Endothelial cell of umbilical vein (primary cell): Measurements from ENCODE around the gene GNG8. TPM values are rescaled to one million over a fixed set of nuclear protein-coding genes. Genes with fewer than 3 reads are reported as not detected.

Experiments
- BruUV-seq: library from RNA; stranded (reverse); fragments of 400-500 nt; replicated peaks from 2 replicates; lab custom pipeline; 2021; lab: Mats Ljungman, UMichigan
- CTCF ChIA-PET: fragments of 300-600, 350-600 bp; sonication (Branson Sonifier 250); formaldehyde crosslinking; loops from one replicate; lab custom pipeline; 2021; ENCODE audit warnings: antibody characterized with exemption, inconsistent platforms; lab: Charles Lee
- POLR2A ChIA-PET: fragments of 300-600, 350-600 bp; sonication (Branson Sonifier 250); formaldehyde crosslinking; loops from one replicate; lab custom pipeline; 2021; ENCODE audit warnings: antibody characterized with exemption, inconsistent platforms; lab: Charles Lee
- DNase-seq: peaks from one replicate; pipeline ENCODE4 v3.0.0-alpha.2; 2011; ENCODE audit warnings: low read depth, low spot score
- FAIRE-seq: peaks from 2 replicates; lab custom pipeline; 2011; peaks lifted over from hg19 to GRCh38; lab: Jason Lieb, UNC
- H2AFZ ChIP-seq: 2 replicates; pipeline ENCODE4 v1.6.0; 2012; ENCODE audit warnings: low read depth, low read length, control low read depth, inconsistent platforms
- H3K27ac ChIP-seq: 2 replicates; pipeline ENCODE4 v1.5.1; 2011; ENCODE audit warnings: low read depth, mild to moderate bottlenecking, control low read depth, low read length, moderate library complexity; ENCODE audit not compliant: insufficient read depth
- H3K27me3 ChIP-seq, 2 experiments: 2 replicates each; pipeline versions ENCODE4 v1.6.0 to v1.6.1; 2011; ENCODE audit warnings: low read length in 2 of 2, mixed read lengths in 1 of 2; ENCODE audit not compliant: control insufficient read depth in 2 of 2, insufficient read depth in 2 of 2
- H3K36me3 ChIP-seq, 2 experiments: 2 replicates in 1 of 2; 3 replicates in 1 of 2; pipeline ENCODE4 v1.5.1; 2011; ENCODE audit warnings: low read length in 2 of 2, mild to moderate bottlenecking in 1 of 2, moderate library complexity in 1 of 2; ENCODE audit not compliant: control insufficient read depth in 2 of 2, insufficient read depth in 2 of 2; ENCODE audit errors: extremely low read depth in 1 of 2
- H3K4me1 ChIP-seq: 3 replicates; pipeline ENCODE4 v1.5.1; 2011; ENCODE audit warnings: mild to moderate bottlenecking, low read length; ENCODE audit not compliant: control insufficient read depth, insufficient read depth; ENCODE audit errors: extremely low read depth
- H3K4me2 ChIP-seq: 2 replicates; pipeline ENCODE4 v1.6.1; 2011; ENCODE audit warnings: low read length, control low read depth, mixed read lengths; ENCODE audit not compliant: insufficient read depth
- H3K4me3 ChIP-seq, 3 experiments: fragments of 200-600 bp in 1 of 3; sonication (generic), shearing (Covaris generic) in 1 of 3; replicated peaks in 1 of 3; 2 replicates each; pipeline ENCODE4 v1.5.1; 2011 to 2016; ENCODE audit warnings: control low read depth in 3 of 3, low read length in 3 of 3, mild to moderate bottlenecking in 2 of 3, inconsistent platforms in 1 of 3, low read depth in 1 of 3, moderate library complexity in 1 of 3; ENCODE audit not compliant: insufficient read depth in 1 of 3
- H3K79me2 ChIP-seq: 2 replicates; pipeline ENCODE4 v1.6.0; 2012; ENCODE audit warnings: low read length, inconsistent platforms; ENCODE audit not compliant: control insufficient read depth, insufficient read depth
- H3K9ac ChIP-seq: replicated peaks from 2 replicates; pipeline ENCODE3; 2011; ENCODE audit warnings: low read length, control low read depth; ENCODE audit not compliant: insufficient read depth; ENCODE audit errors: extremely low read depth
- H3K9me1 ChIP-seq: replicated peaks from 3 replicates; pipeline ENCODE4 v1.6.0; 2011; ENCODE audit warnings: mild to moderate bottlenecking, low read length; ENCODE audit not compliant: control insufficient read depth, insufficient read depth; ENCODE audit errors: extremely low read depth
- H3K9me3 ChIP-seq: replicated peaks from 2 replicates; pipeline ENCODE4 v1.5.1; 2012; ENCODE audit warnings: low read length, inconsistent platforms; ENCODE audit not compliant: control insufficient read depth, insufficient read depth
- H4K20me1 ChIP-seq: replicated peaks from 2 replicates; pipeline ENCODE3; 2011; ENCODE audit warnings: mild to moderate bottlenecking, low read length; ENCODE audit not compliant: control insufficient read depth, insufficient read depth; ENCODE audit errors: extremely low read depth
- CTCF ChIP-seq, 2 donors: IDR thresholded peaks; 1 replicate in 1 of 2; 2 replicates in 1 of 2; pipeline ENCODE4 v1.5.1; 2011; ENCODE audit warnings: low read length in 2 of 2, mild to moderate bottlenecking in 2 of 2, moderate library complexity in 2 of 2, control low read depth in 1 of 2, inconsistent platforms in 1 of 2, low read depth in 1 of 2; ENCODE audit not compliant: insufficient read depth in 1 of 2; ENCODE audit errors: extremely low read depth in 1 of 2
- EZH2 ChIP-seq: IDR thresholded peaks from 2 replicates; pipeline ENCODE4 v1.6.1; 2012; ENCODE audit warnings: borderline replicate concordance, low read depth, mild to moderate bottlenecking, moderate library complexity, low read length, inconsistent platforms; ENCODE audit not compliant: severe bottlenecking
- FOS ChIP-seq: IDR thresholded peaks from 2 replicates; pipeline ENCODE4 v1.6.1; 2011; ENCODE audit warnings: mild to moderate bottlenecking, low read length, moderate library complexity, borderline replicate concordance; ENCODE audit not compliant: insufficient read depth
- GATA2 ChIP-seq: IDR thresholded peaks from 2 replicates; pipeline ENCODE4 v1.7.0; 2011; ENCODE audit warnings: low read depth, mild to moderate bottlenecking, moderate library complexity, mixed read lengths, low read length; ENCODE audit not compliant: insufficient read length, insufficient read depth
- JUN ChIP-seq: IDR thresholded peaks from 2 replicates; pipeline ENCODE4 v1.6.1; 2011; ENCODE audit warnings: borderline replicate concordance, low read depth; ENCODE audit not compliant: insufficient read length, insufficient read depth
- MAX ChIP-seq: IDR thresholded peaks from 2 replicates; pipeline ENCODE4 v1.6.1; 2011; ENCODE audit not compliant: insufficient read depth, insufficient read length
- MYC ChIP-seq: IDR thresholded peaks from one replicate; pipeline ENCODE4 v1.6.1; 2011; ENCODE audit warnings: mild to moderate bottlenecking, low read depth, low read length
- POLR2A ChIP-seq: IDR thresholded peaks from 2 replicates; pipeline ENCODE4 v1.6.1; 2012; ENCODE audit warnings: low read depth, mild to moderate bottlenecking, control low read depth, low read length
- POLR2AphosphoS5 ChIP-seq: IDR thresholded peaks from 2 replicates; pipeline ENCODE4 v1.6.1; 2012; ENCODE audit warnings: low read depth, mild to moderate bottlenecking, control low read depth, low read length, moderate library complexity; ENCODE audit not compliant: insufficient read depth
- dilution Hi-C: fragments of 300-500 bp; cut with MboI; formaldehyde crosslinking; loops from one replicate; pipeline ENCODE4 v1.15.0; 2019; ENCODE audit warnings: low sequenced_read_pairs; ENCODE audit not compliant: extremely low pct_ligation_motif_present
- intact Hi-C: fragments of 100-400 bp; cut with micrococcal nuclease; formaldehyde crosslinking; loops from one replicate; pipeline ENCODE4 v1.10.0; 2022
- polyA plus RNA-seq, 4 experiments: library from polyadenylated mRNA; depleted of rRNA in 3 of 4; stranded (reverse) in 3 of 4; unstranded in 1 of 4; fragments of >200 nt; gene quantifications; 2 replicates each; pipeline versions ENCODE4 v1.2.1 to v1.2.3, GENCODE V29; 2011 to 2012; ENCODE audit warnings: missing spikeins in 1 of 4
- total RNA-seq: library from RNA; stranded (reverse); gene quantifications from 2 replicates; pipeline ENCODE4 v1.2.3, GENCODE V29; 2021

The GNG8 gene
- total and polyA plus RNA-seq, 2 donors (not counting 3 experiments of a cell fraction or from before 2014, with no cell fraction given): not detected

- peak overlapping the region; percentile 53 for H3K4me2 ChIP-seq
- BruUV-seq: TSS peak; percentile 9
- no peak overlapping the region for H2AFZ ChIP-seq
- H3K36me3 ChIP-seq: peaks cover 5 to 30% of the 10 kb centered on the region in 2 experiments
- H3K4me3 ChIP-seq: peak overlapping the region in 2 of 3 experiments; percentile 98 to 99
- H3K4me1 ChIP-seq: peaks cover 13% of the 10 kb centered on the region
- H3K9ac ChIP-seq: peak overlapping the region; percentile 96
- no peaks in the 10 kb centered on the region for H4K20me1 ChIP-seq
- no peak overlapping the region for H3K27ac ChIP-seq
- TF ChIP-seq MYC (no peak), POLR2A (no peak)
- H3K9me1 ChIP-seq: no peaks in the 10 kb centered on the region
- H3K27me3 ChIP-seq: peaks cover 0 to 3% of the 10 kb centered on the region in 2 experiments
- dilution Hi-C loops: no loop called here
- H3K79me2 ChIP-seq: peaks cover 53% of the 10 kb centered on the region
- FAIRE-seq (peak; percentile 18), DNase-seq (no peak)
- ChIA-PET CTCF (interaction anchor here (1.3 kb wide), 1 partner anchor 11 kb away, joined by 4 read pairs; no protein-coding TSS in a partner anchor), POLR2A (interaction anchor here (1.0 kb wide), 1 partner anchor 59 kb away, joined by 3 read pairs; no protein-coding TSS in a partner anchor)
- no peaks in the 10 kb centered on the region for H3K9me3 ChIP-seq
- intact Hi-C loops: loop anchor here (1.0 kb wide), 1 partner anchor 11 kb away; no protein-coding TSS in a partner anchor
Observed at GRCh38 chr19:46603195-46603637, 32.8 kb downstream of the GNG8 start.

GRCh38 chr19:46602392-46603194, 33.4 kb downstream of the GNG8 start:
- H3K4me3 ChIP-seq: peak overlapping the region; percentile 98 to 100 (median 99)
- H2AFZ ChIP-seq: no peak overlapping the region
- peak overlapping the region; percentile 53 for H3K4me2 ChIP-seq
- no peak overlapping the region for H3K27ac ChIP-seq
- peaks cover 13% of the 10 kb centered on the region for H3K4me1 ChIP-seq
- peaks cover 53% of the 10 kb centered on the region for H3K79me2 ChIP-seq
- no TSS peak for BruUV-seq
- H3K9me1 ChIP-seq: no peaks in the 10 kb centered on the region
- peaks cover 0 to 23% of the 10 kb centered on the region in 2 experiments for H3K36me3 ChIP-seq
- H3K9me3 ChIP-seq: no peaks in the 10 kb centered on the region
- dilution Hi-C loops: no loop called here
- no peaks in the 10 kb centered on the region for H4K20me1 ChIP-seq
- peaks cover 0 to 3% of the 10 kb centered on the region in 2 experiments for H3K27me3 ChIP-seq
- DNase-seq (no peak), FAIRE-seq (peak; percentile 66)
- TF ChIP-seq JUN: no peak
- TF ChIP-seq CTCF (IDR thresholded peaks at IDR 0.05; ENCODE audit: extremely low read depth in 1 of 2, insufficient read depth in 1 of 2, low read depth in 1 of 2, low read length in 2 of 2): no peak
- TF ChIP-seq MYC: no peak
- no peak for TF ChIP-seq POLR2A
- no peak for TF ChIP-seq FOS
- TF ChIP-seq GATA2: no peak
- TF ChIP-seq POLR2AphosphoS5: no peak
- TF ChIP-seq MAX: no peak
- TF ChIP-seq EZH2: no peak
- H3K9ac ChIP-seq: peak overlapping the region; percentile 96
- POLR2A ChIA-PET: interaction anchor here (1.0 kb wide), 1 partner anchor 59 kb away, joined by 3 read pairs; no protein-coding TSS in a partner anchor
- CTCF ChIA-PET: interaction anchor here (1.3 to 2.6 kb wide), 4 partner anchors 11 to 59 kb away, joined by 4 to 17 read pairs (median 10); partner anchors contain the start of gene DACT3
- intact Hi-C loops: loop anchor here (1.0 kb wide), 2 partner anchors 12 to 60 kb away; no protein-coding TSS in a partner anchor
